Forelimb muscle (tissue), 1 donor: ENCODE measurements around the gene HOXA9. TPM values are rescaled to one million over a fixed set of nuclear protein-coding genes. Genes with fewer than 3 reads are reported as not detected.

Source experiments
- DNase-seq: peaks from one replicate; pipeline ENCODE4 v3.0.0-alpha.2; 2013; ENCODE audit warnings: low read depth
- polyA plus RNA-seq: library from polyadenylated mRNA; unstranded; fragments of 120-200 nt; gene quantifications from one replicate; pipeline ENCODE4 v1.2.1, GENCODE V29; 2013; ENCODE audit not compliant: insufficient read length

Gene HOXA9
- polyA plus RNA-seq, 1 donor, result 25.7 TPM

GRCh38 chr7:27142580-27143022 lies 22.7 kb downstream of the HOXA9 start:
- no peak for DNase-seq

GRCh38 chr7:27141923-27142579 lies 23.3 kb downstream of the HOXA9 start:
- DNase-seq, result no peak

- no peak for DNase-seq
Observed at GRCh38 chr7:27141137-27141922, 24.0 kb downstream of the HOXA9 start.

GRCh38 chr7:27140126-27140857 lies 25.0 kb downstream of the HOXA9 start:
- DNase-seq, result no peak

GRCh38 chr7:27139334-27140125 lies 25.8 kb downstream of the HOXA9 start:
- no peak for DNase-seq

- no peak for DNase-seq
Observed at GRCh38 chr7:27138985-27139333, 26.4 kb downstream of the HOXA9 start.

- no peak for DNase-seq
Observed at GRCh38 chr7:27138472-27138871, 26.9 kb downstream of the HOXA9 start.

- no peak for DNase-seq
Observed at GRCh38 chr7:27137640-27138315, 27.6 kb downstream of the HOXA9 start.

GRCh38 chr7:27134392-27134791 lies 30.9 kb downstream of the HOXA9 start:
- DNase-seq, result no peak

GRCh38 chr7:27133409-27134231 lies 31.7 kb downstream of the HOXA9 start:
- DNase-seq, result no peak

- no peak for DNase-seq
Observed at GRCh38 chr7:27132978-27133377, 32.4 kb downstream of the HOXA9 start.

GRCh38 chr7:27132214-27132613 lies 33.1 kb downstream of the HOXA9 start:
- DNase-seq, result no peak

- DNase-seq, result no peak
Observed at GRCh38 chr7:27131390-27131819, 33.9 kb downstream of the HOXA9 start.

- DNase-seq, result no peak
Observed at GRCh38 chr7:27130540-27131389, 34.6 kb downstream of the HOXA9 start, which contains the start of gene HOXA4. TSS of gene HOXA4 (minus strand) at chr7:27130757. CDS start at chr7:27130733, 24 bp downstream.

- DNase-seq, result no peak
Observed at GRCh38 chr7:27129729-27130539, 35.4 kb downstream of the HOXA9 start.

GRCh38 chr7:27128776-27129728 lies 36.3 kb downstream of the HOXA9 start:
- no peak for DNase-seq

- no peak for DNase-seq
Observed at GRCh38 chr7:27128034-27128433, 37.3 kb downstream of the HOXA9 start.
